HepG2 (cell line): ENCODE measurements around the gene SERPINB6. TPM values are rescaled to one million over a fixed set of nuclear protein-coding genes. Genes with fewer than 3 reads are reported as not detected.
A peak's percentile ranks its signal among the peaks of the same experiment; 100 is the strongest.

ENCODE experiments used
- KAT7 ChIP-seq: IDR thresholded peaks from 2 replicates; pipeline ENCODE4 v1.6.1; 2018; ENCODE audit warnings: borderline replicate concordance, missing compliant biosample characterization
- MEIS1 ChIP-seq: sonication (generic); formaldehyde crosslinking; IDR thresholded peaks from 2 replicates; pipeline ENCODE4 v1.9.0; 2021; ENCODE audit warnings: mild to moderate bottlenecking, missing genetic modification reagents, moderate library complexity, borderline replicate concordance
- RXRA ChIP-seq: sonication (generic); formaldehyde crosslinking; IDR thresholded peaks from 2 replicates; pipeline ENCODE4 v1.5.1; 2020; ENCODE audit warnings: missing genetic modification reagents
- TBX3 ChIP-seq: fragments of 450-650 bp; IDR thresholded peaks from 2 replicates; pipeline ENCODE4 v1.6.1; 2017; ENCODE audit warnings: antibody characterized with exemption, mild to moderate bottlenecking, inconsistent platforms, borderline replicate concordance
- ZMYM4 ChIP-seq: sonication (generic); formaldehyde crosslinking; IDR thresholded peaks from 2 replicates; pipeline ENCODE4 v1.8.1; 2023; ENCODE audit warnings: mild to moderate bottlenecking, missing genetic modification reagents
- ZNF282 ChIP-seq: fragments of 450-650 bp; IDR thresholded peaks from 2 replicates; pipeline ENCODE4 v1.6.1; 2018; ENCODE audit not compliant: partially characterized antibody
- ZNF629 ChIP-seq: sonication (generic); formaldehyde crosslinking; conservative IDR thresholded peaks from 2 replicates; pipeline ENCODE4 v1.5.0; 2020; ENCODE audit warnings: missing genetic modification reagents
- polyA plus RNA-seq, 8 experiments: library from polyadenylated mRNA; depleted of rRNA in 3 of 8; stranded (reverse) in 7 of 8; unstranded in 1 of 8; fragments of >200 nt; fragmentation: Illumina TruSeq in 4 of 8; extraction: Trizol in 4 of 8; gene quantifications; 2 replicates each; pipeline versions ENCODE4 v1.2.1 to v1.2.3, GENCODE V29; 2011 to 2016; ENCODE audit warnings: low read depth in 4 of 8, missing spikeins in 1 of 8, mixed read lengths in 1 of 8; ENCODE audit not compliant: insufficient read depth in 1 of 8
- total RNA-seq, 5 experiments: library from RNA; depleted of rRNA; stranded (reverse); fragments of >200 nt; fragmentation: Illumina TruSeq; extraction: Trizol; gene quantifications; 2 replicates each; pipeline ENCODE4 v1.2.3, GENCODE V29; 2016; ENCODE audit warnings: low read depth in 1 of 5
- TF ChIP-seq, protein P1 (sequence below): sonication (generic); formaldehyde crosslinking; IDR thresholded peaks from 2 replicates; pipeline ENCODE4 v1.4.0; 2020; ENCODE audit warnings: missing genetic modification reagents
- TF ChIP-seq, protein P2 (sequence below): sonication (generic); formaldehyde crosslinking; IDR thresholded peaks from 2 replicates; pipeline ENCODE4 v1.4.0; 2020; ENCODE audit warnings: missing genetic modification reagents
- TF ChIP-seq, protein P3 (sequence below): sonication (generic); formaldehyde crosslinking; IDR thresholded peaks from 2 replicates; pipeline ENCODE4 v1.5.1; 2020; ENCODE audit warnings: mild to moderate bottlenecking, missing genetic modification reagents

SERPINB6 gene
- total and polyA plus RNA-seq, 2 of the 13 experiments (the other 11 are each of a cell fraction or from before 2014, with no cell fraction given): 38.2 to 61.3 TPM

DNA sequence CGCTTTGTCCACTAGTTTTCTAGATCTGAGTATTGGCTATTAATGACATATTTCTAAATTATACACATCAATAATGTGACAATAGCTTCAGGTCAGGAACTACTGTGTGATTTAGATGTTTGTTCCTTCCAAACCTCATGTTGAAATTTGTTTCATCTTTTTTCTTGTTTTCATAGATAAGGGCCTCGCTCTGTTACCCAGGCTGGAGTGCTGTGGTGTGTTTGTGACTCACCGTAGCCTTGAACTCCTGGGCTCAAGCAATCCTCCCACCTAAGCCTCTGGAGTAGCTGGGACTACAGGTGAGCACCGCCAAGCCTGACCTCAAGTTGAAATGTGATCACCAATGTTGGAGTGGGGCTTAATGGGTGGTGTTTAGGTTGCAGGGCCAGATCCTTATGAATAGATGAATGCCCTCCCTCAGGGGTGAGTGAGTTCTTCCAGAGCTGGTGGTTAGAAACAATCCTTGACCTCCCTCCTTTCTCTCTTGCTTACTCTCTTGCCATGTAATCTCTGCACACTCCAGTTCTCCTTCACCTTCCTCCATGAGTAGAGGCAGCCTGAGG lies 22.5 kb upstream of the SERPINB6 start (continued):
- TF ChIP-seq, protein P1, sequence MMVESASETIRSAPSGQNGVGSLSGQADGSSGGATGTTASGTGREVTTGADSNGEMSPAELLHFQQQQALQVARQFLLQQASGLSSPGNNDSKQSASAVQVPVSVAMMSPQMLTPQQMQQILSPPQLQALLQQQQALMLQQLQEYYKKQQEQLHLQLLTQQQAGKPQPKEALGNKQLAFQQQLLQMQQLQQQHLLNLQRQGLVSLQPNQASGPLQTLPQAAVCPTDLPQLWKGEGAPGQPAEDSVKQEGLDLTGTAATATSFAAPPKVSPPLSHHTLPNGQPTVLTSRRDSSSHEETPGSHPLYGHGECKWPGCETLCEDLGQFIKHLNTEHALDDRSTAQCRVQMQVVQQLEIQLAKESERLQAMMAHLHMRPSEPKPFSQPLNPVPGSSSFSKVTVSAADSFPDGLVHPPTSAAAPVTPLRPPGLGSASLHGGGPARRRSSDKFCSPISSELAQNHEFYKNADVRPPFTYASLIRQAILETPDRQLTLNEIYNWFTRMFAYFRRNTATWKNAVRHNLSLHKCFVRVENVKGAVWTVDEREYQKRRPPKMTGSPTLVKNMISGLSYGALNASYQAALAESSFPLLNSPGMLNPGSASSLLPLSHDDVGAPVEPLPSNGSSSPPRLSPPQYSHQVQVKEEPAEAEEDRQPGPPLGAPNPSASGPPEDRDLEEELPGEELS (CRISPR knock-in tag): peak; percentile 93
- peak; percentile 72 for TF ChIP-seq ZMYM4 (CRISPR knock-in tag)
- TF ChIP-seq, protein P2, sequence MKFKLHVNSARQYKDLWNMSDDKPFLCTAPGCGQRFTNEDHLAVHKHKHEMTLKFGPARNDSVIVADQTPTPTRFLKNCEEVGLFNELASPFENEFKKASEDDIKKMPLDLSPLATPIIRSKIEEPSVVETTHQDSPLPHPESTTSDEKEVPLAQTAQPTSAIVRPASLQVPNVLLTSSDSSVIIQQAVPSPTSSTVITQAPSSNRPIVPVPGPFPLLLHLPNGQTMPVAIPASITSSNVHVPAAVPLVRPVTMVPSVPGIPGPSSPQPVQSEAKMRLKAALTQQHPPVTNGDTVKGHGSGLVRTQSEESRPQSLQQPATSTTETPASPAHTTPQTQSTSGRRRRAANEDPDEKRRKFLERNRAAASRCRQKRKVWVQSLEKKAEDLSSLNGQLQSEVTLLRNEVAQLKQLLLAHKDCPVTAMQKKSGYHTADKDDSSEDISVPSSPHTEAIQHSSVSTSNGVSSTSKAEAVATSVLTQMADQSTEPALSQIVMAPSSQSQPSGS (CRISPR knock-in tag): peak; percentile 41; the same call in 1 of the 2 replicates
- peak; percentile 51; the same call in 1 of the 2 replicates for TF ChIP-seq MEIS1 (CRISPR knock-in tag)
- TF ChIP-seq ZNF282: no peak
- peak; percentile 57; the same call in 1 of the 2 replicates for TF ChIP-seq TBX3
- TF ChIP-seq KAT7 (CRISPR knock-in tag): peak; percentile 82; the same call in 1 of the 2 replicates
- TF ChIP-seq ZNF629: no peak; the same call in 1 of the 2 replicates
- TF ChIP-seq RXRA (CRISPR knock-in tag): peak; percentile 93
- TF ChIP-seq, protein P3, sequence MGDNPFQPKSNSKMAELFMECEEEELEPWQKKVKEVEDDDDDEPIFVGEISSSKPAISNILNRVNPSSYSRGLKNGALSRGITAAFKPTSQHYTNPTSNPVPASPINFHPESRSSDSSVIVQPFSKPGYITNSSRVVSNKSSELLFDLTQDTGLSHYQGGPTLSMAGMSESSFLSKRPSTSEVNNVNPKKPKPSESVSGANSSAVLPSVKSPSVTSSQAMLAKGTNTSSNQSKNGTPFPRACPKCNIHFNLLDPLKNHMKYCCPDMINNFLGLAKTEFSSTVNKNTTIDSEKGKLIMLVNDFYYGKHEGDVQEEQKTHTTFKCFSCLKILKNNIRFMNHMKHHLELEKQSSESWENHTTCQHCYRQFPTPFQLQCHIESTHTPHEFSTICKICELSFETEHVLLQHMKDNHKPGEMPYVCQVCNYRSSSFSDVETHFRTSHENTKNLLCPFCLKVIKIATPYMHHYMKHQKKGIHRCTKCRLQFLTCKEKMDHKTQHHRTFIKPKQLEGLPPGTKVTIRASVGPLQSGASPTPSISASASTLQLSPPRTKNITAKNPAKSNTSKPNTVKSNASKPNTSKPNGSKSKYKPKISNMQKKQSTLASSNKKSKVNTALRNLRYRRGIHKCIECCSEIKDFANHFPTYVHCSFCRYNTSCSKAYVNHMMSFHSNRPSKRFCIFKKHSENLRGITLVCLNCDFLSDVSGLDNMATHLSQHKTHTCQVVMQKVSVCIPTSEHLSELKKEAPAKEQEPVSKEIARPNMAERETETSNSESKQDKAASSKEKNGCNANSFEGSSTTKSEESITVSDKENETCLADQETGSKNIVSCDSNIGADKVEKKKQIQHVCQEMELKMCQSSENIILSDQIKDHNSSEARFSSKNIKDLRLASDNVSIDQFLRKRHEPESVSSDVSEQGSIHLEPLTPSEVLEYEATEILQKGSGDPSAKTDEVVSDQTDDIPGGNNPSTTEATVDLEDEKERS (CRISPR knock-in tag): peak; percentile 68; the same call in 1 of the 2 replicates
